Measurements from ENCODE around the gene MGMT.

Gene MGMT

GRCh38 chr10:129741280-129741977 lies 274.4 kb downstream of the MGMT start:
- no peak for TF ChIP-seq CTCF (conservative IDR thresholded peaks at IDR 0.05)
- H3K27ac ChIP-seq, result no peak overlapping the region

GRCh38 chr10:129741978-129742741 lies 275.1 kb downstream of the MGMT start:
- H3K27ac ChIP-seq, result no peak overlapping the region
- TF ChIP-seq CTCF (conservative IDR thresholded peaks at IDR 0.05), result no peak

- no peak for TF ChIP-seq CTCF (conservative IDR thresholded peaks at IDR 0.05)
- no peak overlapping the region for H3K27ac ChIP-seq
Observed at GRCh38 chr10:129742742-129743550, 275.9 kb downstream of the MGMT start.

GRCh38 chr10:129743738-129744133 lies 276.7 kb downstream of the MGMT start:
- H3K27ac ChIP-seq, result no peak overlapping the region
- TF ChIP-seq CTCF (conservative IDR thresholded peaks at IDR 0.05), result no peak

GRCh38 chr10:129744134-129745111 lies 277.4 kb downstream of the MGMT start:
- TF ChIP-seq CTCF (conservative IDR thresholded peaks at IDR 0.05), result no peak
- H3K27ac ChIP-seq, result no peak overlapping the region

- no peak for TF ChIP-seq CTCF (conservative IDR thresholded peaks at IDR 0.05)
Observed at GRCh38 chr10:129745186-129745750, 278.2 kb downstream of the MGMT start.

More at GRCh38 chr10:129745186-129745750, 278.2 kb downstream of the MGMT start:
- H3K27ac ChIP-seq, result no peak overlapping the region

Data from VCaP (cell line).